SHP77 treated with DMSO at 0.1 percent for 48 hours (cell line): ENCODE data around the gene HACD3.

Source experiments
- DNase-seq: peaks from one replicate; lab custom pipeline; 2025; lab: John Stamatoyannopoulos, UW

The HACD3 gene

GRCh38 chr15:65530318-65531111, at the start of gene HACD3:
Gene HACD3, plus strand, starts transcription at chr15:65530463. Its CDS starts 169 bp downstream, at chr15:65530632.
- DNase-seq = peak; percentile 74

GRCh38 chr15:65484876-65485275, 45.4 kb upstream of the HACD3 start:
- no peak for DNase-seq

GRCh38 chr15:65494076-65494475, 36.2 kb upstream of the HACD3 start:
- no peak for DNase-seq

GRCh38 chr15:65509321-65509720, 20.9 kb upstream of the HACD3 start:
- no peak for DNase-seq

GRCh38 chr15:65512189-65512588, 18.1 kb upstream of the HACD3 start:
- no peak for DNase-seq

GRCh38 chr15:65512807-65513416, 17.4 kb upstream of the HACD3 start:
- DNase-seq = no peak

- peak; percentile 93 for DNase-seq
Measured at GRCh38 chr15:65516997-65517865, 13.0 kb upstream of the HACD3 start, which contains the start of gene DPP8. Gene DPP8, minus strand, starts transcription at chr15:65517689. Its CDS starts 5,136 bp downstream, at chr15:65512553.

GRCh38 chr15:65517866-65518207, 12.4 kb upstream of the HACD3 start:
- DNase-seq = no peak

- no peak for DNase-seq
Measured at GRCh38 chr15:65518633-65519285, 11.5 kb upstream of the HACD3 start.

GRCh38 chr15:65521350-65521749, 8.9 kb upstream of the HACD3 start:
- DNase-seq = no peak

- no peak for DNase-seq
Measured at GRCh38 chr15:65524226-65524625, 6.0 kb upstream of the HACD3 start.

- DNase-seq = no peak
Measured at GRCh38 chr15:65525622-65526021, 4.6 kb upstream of the HACD3 start.

- DNase-seq = no peak
Measured at GRCh38 chr15:65528461-65529060, 1.7 kb upstream of the HACD3 start.

GRCh38 chr15:65529762-65530317, 423 bp upstream of the HACD3 start:
- DNase-seq = no peak

- no peak for DNase-seq
Measured at GRCh38 chr15:65532738-65533051, 2.4 kb downstream of the HACD3 start.

- DNase-seq = no peak
Measured at GRCh38 chr15:65533057-65533756, 2.9 kb downstream of the HACD3 start.

GRCh38 chr15:65535192-65535591, 4.9 kb downstream of the HACD3 start:
- no peak for DNase-seq

- DNase-seq = no peak
Measured at GRCh38 chr15:65540314-65540713, 10.1 kb downstream of the HACD3 start.

- no peak for DNase-seq
Measured at GRCh38 chr15:65541231-65541820, 11.1 kb downstream of the HACD3 start.

GRCh38 chr15:65547841-65548240, 17.6 kb downstream of the HACD3 start:
- no peak for DNase-seq
